ENCODE data around the gene ATP6V0D1.

The ATP6V0D1 gene

GRCh38 chr16:67445126-67445426 is 35.9 kb downstream of the ATP6V0D1 start:
- TF ChIP-seq EZH2 (optimal IDR thresholded peaks at IDR 0.05; ENCODE audit: low read depth, low read length): no peak
- no peak for TF ChIP-seq EZH2phosphoT487 (IDR thresholded peaks at IDR 0.05; ENCODE audit: low read length)
- TF ChIP-seq CTCF (IDR thresholded peaks at IDR 0.05; ENCODE audit: low read length): no peak
- Histone ChIP-seq H3K27ac (ENCODE audit: low read length) (no peak overlapping the region), H3K4me2 (ENCODE audit: low read depth, low read length) (no peak overlapping the region), H3K9me3 (replicated peaks; ENCODE audit: insufficient read depth, low read length) (no peaks in the 10 kb centered on the region), H3K36me3 (replicated peaks; ENCODE audit: insufficient read depth, low read length) (no peaks in the 10 kb centered on the region), H3K9me2 (replicated peaks; ENCODE audit: insufficient read depth, low read length) (no peaks in the 10 kb centered on the region), H3K4me1 (ENCODE audit: low read length) (no peaks in the 10 kb centered on the region), H4K20me1 (ENCODE audit: insufficient read depth, low read length) (0 out of 2 replicates have a peak, but pooled peaks cover 2% of the 10 kb centered on the region), H3F3A (ENCODE audit: insufficient read depth, low read length) (no peaks in the 10 kb centered on the region), H2AFZ (ENCODE audit: low read length) (no peak overlapping the region), H3K27me3 (replicated peaks; ENCODE audit: insufficient read depth, low read length) (no peaks in the 10 kb centered on the region), H3K4me3 (ENCODE audit: low read length) (no peak overlapping the region), H3K9ac (ENCODE audit: low read length) (no peak overlapping the region), H3K79me2 (ENCODE audit: low read length) (peaks cover 23% of the 10 kb centered on the region)
- no peak for DNase-seq

GRCh38 chr16:67444259-67445125 is 36.5 kb downstream of the ATP6V0D1 start:
- no peaks in the 10 kb centered on the region for H3K36me3 ChIP-seq (replicated peaks; ENCODE audit: insufficient read depth, low read length)

GRCh38 chr16:67443265-67443664 is 37.7 kb downstream of the ATP6V0D1 start:
- no peak overlapping the region for H3K27ac ChIP-seq (ENCODE audit: low read length)
- TF ChIP-seq EZH2phosphoT487 (IDR thresholded peaks at IDR 0.05; ENCODE audit: low read length) (no peak), CTCF (IDR thresholded peaks at IDR 0.05; ENCODE audit: low read length) (no peak), EZH2 (optimal IDR thresholded peaks at IDR 0.05; ENCODE audit: low read depth, low read length) (no peak)
- DNase-seq: no peak
- H2AFZ ChIP-seq (ENCODE audit: low read length): no peak overlapping the region
- no peak overlapping the region for H3K4me3 ChIP-seq (ENCODE audit: low read length)
- H3K79me2 ChIP-seq (ENCODE audit: low read length): peaks cover 23% of the 10 kb centered on the region
- no peaks in the 10 kb centered on the region for H3K9me2 ChIP-seq (replicated peaks; ENCODE audit: insufficient read depth, low read length)
- H3K4me1 ChIP-seq (ENCODE audit: low read length): no peaks in the 10 kb centered on the region
- 0 out of 2 replicates have a peak, but pooled peaks cover 2% of the 10 kb centered on the region for H4K20me1 ChIP-seq (ENCODE audit: insufficient read depth, low read length)
- H3K9me3 ChIP-seq (replicated peaks; ENCODE audit: insufficient read depth, low read length): no peaks in the 10 kb centered on the region
- no peaks in the 10 kb centered on the region for H3F3A ChIP-seq (ENCODE audit: insufficient read depth, low read length)
- H3K4me2 ChIP-seq (ENCODE audit: low read depth, low read length): no peak overlapping the region
- H3K9ac ChIP-seq (ENCODE audit: low read length): no peak overlapping the region
- no peaks in the 10 kb centered on the region for H3K27me3 ChIP-seq (replicated peaks; ENCODE audit: insufficient read depth, low read length)
- H3K36me3 ChIP-seq (replicated peaks; ENCODE audit: insufficient read depth, low read length): no peaks in the 10 kb centered on the region

More at GRCh38 chr16:67444259-67445125, 36.5 kb downstream of the ATP6V0D1 start:
- Histone ChIP-seq H4K20me1 (ENCODE audit: insufficient read depth, low read length) (0 out of 2 replicates have a peak, but pooled peaks cover 2% of the 10 kb centered on the region), H3K9me2 (replicated peaks; ENCODE audit: insufficient read depth, low read length) (no peaks in the 10 kb centered on the region), H3K4me2 (ENCODE audit: low read depth, low read length) (no peak overlapping the region), H3K27me3 (replicated peaks; ENCODE audit: insufficient read depth, low read length) (no peaks in the 10 kb centered on the region), H3K9me3 (replicated peaks; ENCODE audit: insufficient read depth, low read length) (no peaks in the 10 kb centered on the region), H3K4me3 (ENCODE audit: low read length) (no peak overlapping the region), H2AFZ (ENCODE audit: low read length) (no peak overlapping the region), H3F3A (ENCODE audit: insufficient read depth, low read length) (no peaks in the 10 kb centered on the region), H3K27ac (ENCODE audit: low read length) (no peak overlapping the region), H3K79me2 (ENCODE audit: low read length) (peaks cover 23% of the 10 kb centered on the region), H3K4me1 (ENCODE audit: low read length) (no peaks in the 10 kb centered on the region), H3K9ac (ENCODE audit: low read length) (no peak overlapping the region)
- no peak for TF ChIP-seq EZH2 (optimal IDR thresholded peaks at IDR 0.05; ENCODE audit: low read depth, low read length)
- no peak for DNase-seq
